ENCODE results near the gene KDM8.

DNA sequence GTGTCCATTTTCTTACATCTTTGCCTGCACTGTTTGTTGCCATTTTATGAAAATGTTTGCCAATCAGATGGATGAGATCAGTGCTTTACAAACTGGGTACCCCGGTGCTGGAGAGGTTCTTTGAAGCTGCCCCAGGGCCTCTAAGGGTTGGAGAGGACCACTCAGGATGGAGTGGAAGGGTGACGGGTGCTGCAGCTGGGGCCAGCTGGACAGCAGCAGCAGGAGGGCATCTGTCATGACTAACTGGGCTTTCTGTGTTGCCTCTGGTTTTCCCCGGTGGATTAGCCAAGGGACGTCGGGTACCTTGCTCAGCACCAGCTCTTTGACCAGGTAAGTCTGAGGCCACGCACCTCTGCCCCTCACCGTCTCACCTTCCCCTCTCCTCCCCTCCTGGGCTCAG is 12.3 kb downstream of the KDM8 start:
- TF ChIP-seq POLR2A (IDR thresholded peaks at IDR 0.05; ENCODE audit: low read length) (no peak), GATA1 (IDR thresholded peaks at IDR 0.05; ENCODE audit: low read depth, low read length) (no peak)

Data from erythroblast (primary cell).